ENCODE data around the gene GUCA2B. TPM values are rescaled to one million over a fixed set of nuclear protein-coding genes. Genes with fewer than 3 reads are reported as not detected.

The GUCA2B gene
- total RNA-seq, 2 experiments from 2014 or later, result not detected

DNA sequence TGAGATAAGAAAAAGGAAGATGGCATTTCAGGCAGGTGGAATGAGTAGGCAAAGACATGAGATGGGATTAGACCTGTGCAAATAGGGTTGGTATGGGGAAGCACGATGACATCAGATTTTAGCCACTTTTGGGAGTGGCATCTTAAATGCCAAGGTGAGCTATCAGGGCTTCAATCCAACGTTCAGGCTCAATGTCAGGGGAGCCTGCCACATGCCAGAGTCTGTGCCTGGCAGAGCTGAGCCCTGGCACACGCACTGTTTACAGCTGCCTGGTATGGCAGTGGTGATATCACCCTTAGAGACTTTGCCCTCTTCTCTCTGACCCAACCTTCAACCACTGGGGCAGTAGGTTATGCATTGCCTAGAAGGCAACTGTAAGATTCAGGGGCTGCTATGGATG is 1.1 kb upstream of the GUCA2B start:
- H3K36me3 ChIP-seq (ENCODE audit: insufficient read depth, low read length), result no peaks in the 10 kb centered on the region
- ChIA-PET POLR2A (no interaction called here), CTCF (interaction anchor here (1.3 kb wide), 1 partner anchor 21 kb away, joined by 5 read pairs; no protein-coding TSS in a partner anchor)
- no peak for ATAC-seq (ENCODE audit: poor library complexity)
- peaks cover 3% of the 10 kb centered on the region in 2 experiments for H3K27me3 ChIP-seq (ENCODE audit: control insufficient read depth in 1 of 2, insufficient read depth in 2 of 2, low read length in 2 of 2)
- no peak for DNase-seq
- no peak overlapping the region for H3K4me3 ChIP-seq (ENCODE audit: low read length)
- H3K4me1 ChIP-seq (ENCODE audit: insufficient read depth, low read length), result peaks cover under 1% of the 10 kb centered on the region
- Mint-ChIP-seq H3K9me3 (no peaks in the 10 kb centered on the region), H3K36me3 (ENCODE audit: low read depth) (no peaks in the 10 kb centered on the region), H3K4me3 (no peak overlapping the region), H3K27me3 (no peaks in the 10 kb centered on the region), H3K27ac (no peak overlapping the region), H3K4me1 (ENCODE audit: low read depth) (no peaks in the 10 kb centered on the region)
- TF ChIP-seq, protein P1, sequence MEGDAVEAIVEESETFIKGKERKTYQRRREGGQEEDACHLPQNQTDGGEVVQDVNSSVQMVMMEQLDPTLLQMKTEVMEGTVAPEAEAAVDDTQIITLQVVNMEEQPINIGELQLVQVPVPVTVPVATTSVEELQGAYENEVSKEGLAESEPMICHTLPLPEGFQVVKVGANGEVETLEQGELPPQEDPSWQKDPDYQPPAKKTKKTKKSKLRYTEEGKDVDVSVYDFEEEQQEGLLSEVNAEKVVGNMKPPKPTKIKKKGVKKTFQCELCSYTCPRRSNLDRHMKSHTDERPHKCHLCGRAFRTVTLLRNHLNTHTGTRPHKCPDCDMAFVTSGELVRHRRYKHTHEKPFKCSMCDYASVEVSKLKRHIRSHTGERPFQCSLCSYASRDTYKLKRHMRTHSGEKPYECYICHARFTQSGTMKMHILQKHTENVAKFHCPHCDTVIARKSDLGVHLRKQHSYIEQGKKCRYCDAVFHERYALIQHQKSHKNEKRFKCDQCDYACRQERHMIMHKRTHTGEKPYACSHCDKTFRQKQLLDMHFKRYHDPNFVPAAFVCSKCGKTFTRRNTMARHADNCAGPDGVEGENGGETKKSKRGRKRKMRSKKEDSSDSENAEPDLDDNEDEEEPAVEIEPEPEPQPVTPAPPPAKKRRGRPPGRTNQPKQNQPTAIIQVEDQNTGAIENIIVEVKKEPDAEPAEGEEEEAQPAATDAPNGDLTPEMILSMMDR (IDR thresholded peaks at IDR 0.05), result no peak
- H3K27ac ChIP-seq (ENCODE audit: low read depth in 1 of 2, low read length in 2 of 2), result no peak overlapping the region
- intact Hi-C loops (cut with DNase I, micrococcal nuclease), result no loop called here
- no peaks in the 10 kb centered on the region for H3K9me3 ChIP-seq (ENCODE audit: control insufficient read depth in 1 of 2, insufficient read depth in 1 of 2, low read length in 2 of 2)

DNA sequence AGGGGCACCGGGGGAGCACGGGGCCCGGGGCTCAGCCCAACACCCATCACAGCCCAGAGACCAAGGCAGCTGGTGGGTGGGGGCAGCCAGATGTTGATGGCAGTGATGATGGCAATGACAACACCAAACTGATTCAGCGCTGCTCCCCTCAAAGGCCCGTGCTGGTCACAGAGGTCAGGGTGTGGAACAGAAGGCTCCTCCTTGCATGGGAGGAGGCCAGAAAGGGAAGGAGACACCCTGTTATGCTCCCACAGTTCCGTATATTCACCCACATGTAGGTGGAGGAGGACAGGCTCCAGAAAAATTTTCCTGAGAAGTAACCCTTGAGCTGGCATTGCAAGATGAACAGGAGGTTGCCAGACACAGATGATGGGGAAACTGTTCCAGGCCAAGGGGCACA is 414 bp downstream of the GUCA2B start:
- peaks cover under 1% of the 10 kb centered on the region in 2 experiments for H3K27me3 ChIP-seq (ENCODE audit: control insufficient read depth in 1 of 2, insufficient read depth in 2 of 2, low read length in 2 of 2)
- Mint-ChIP-seq H3K27ac (no peak overlapping the region), H3K4me3 (no peak overlapping the region), H3K4me1 (ENCODE audit: low read depth) (peaks cover 7% of the 10 kb centered on the region), H3K9me3 (no peaks in the 10 kb centered on the region), H3K36me3 (ENCODE audit: low read depth) (no peaks in the 10 kb centered on the region), H3K27me3 (no peaks in the 10 kb centered on the region)
- ChIA-PET CTCF (no interaction called here), POLR2A (no interaction called here)
- no peak overlapping the region for H3K4me3 ChIP-seq (ENCODE audit: low read length)
- H3K27ac ChIP-seq (ENCODE audit: low read depth in 1 of 2, low read length in 2 of 2), result no peak overlapping the region
- ATAC-seq (ENCODE audit: poor library complexity) (no peak), DNase-seq (no peak)
- H3K9me3 ChIP-seq (ENCODE audit: control insufficient read depth in 1 of 2, insufficient read depth in 1 of 2, low read length in 2 of 2), result no peaks in the 10 kb centered on the region
- TF ChIP-seq, protein P1 (IDR thresholded peaks at IDR 0.05), result no peak
- intact Hi-C loops (cut with DNase I, micrococcal nuclease), result no loop called here
- H3K4me1 ChIP-seq (ENCODE audit: insufficient read depth, low read length), result peaks cover 3% of the 10 kb centered on the region
- H3K36me3 ChIP-seq (ENCODE audit: insufficient read depth, low read length), result no peaks in the 10 kb centered on the region

DNA sequence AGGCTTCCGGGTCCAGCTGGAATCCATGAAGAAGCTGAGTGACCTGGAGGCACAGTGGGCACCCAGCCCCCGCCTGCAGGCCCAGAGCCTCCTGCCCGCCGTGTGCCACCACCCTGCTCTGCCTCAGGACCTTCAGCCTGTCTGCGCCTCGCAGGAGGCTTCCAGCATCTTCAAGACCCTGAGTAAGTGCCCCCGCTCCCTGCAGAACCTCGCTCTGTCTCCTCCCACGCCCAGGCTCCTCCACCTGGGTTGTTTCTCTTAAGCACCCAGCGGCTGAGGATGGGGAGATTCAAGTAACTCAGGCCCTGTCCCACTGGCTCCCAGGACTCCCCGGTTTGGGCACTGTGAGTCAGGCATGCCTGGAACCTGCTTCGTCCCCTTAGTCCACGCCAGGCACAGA is 1.5 kb downstream of the GUCA2B start:
- ChIA-PET POLR2A (no interaction called here), CTCF (no interaction called here)
- peaks cover 7% of the 10 kb centered on the region for H3K4me1 Mint-ChIP-seq (ENCODE audit: low read depth)
- Histone ChIP-seq H3K4me1 (ENCODE audit: insufficient read depth, low read length) (peaks cover 3% of the 10 kb centered on the region), H3K36me3 (ENCODE audit: insufficient read depth, low read length) (no peaks in the 10 kb centered on the region), H3K27me3 (ENCODE audit: control insufficient read depth in 1 of 2, insufficient read depth in 2 of 2, low read length in 2 of 2) (no peaks in the 10 kb centered on the region), H3K4me3 (ENCODE audit: low read length) (no peak overlapping the region), H3K27ac (ENCODE audit: low read depth in 1 of 2, low read length in 2 of 2) (no peak overlapping the region), H3K9me3 (ENCODE audit: control insufficient read depth in 1 of 2, insufficient read depth in 1 of 2, low read length in 2 of 2) (no peaks in the 10 kb centered on the region)
- DNase-seq (no peak), ATAC-seq (ENCODE audit: poor library complexity) (no peak)
- H3K27me3 Mint-ChIP-seq, result no peaks in the 10 kb centered on the region
- H3K9me3 Mint-ChIP-seq, result no peaks in the 10 kb centered on the region
- TF ChIP-seq, protein P1 (IDR thresholded peaks at IDR 0.05), result no peak
- no peak overlapping the region for H3K27ac Mint-ChIP-seq
- intact Hi-C loops (cut with DNase I, micrococcal nuclease), result no loop called here
- no peaks in the 10 kb centered on the region for H3K36me3 Mint-ChIP-seq (ENCODE audit: low read depth)
- no peak overlapping the region for H3K4me3 Mint-ChIP-seq

Data from CD4-positive, alpha-beta T cell (primary cell).